Thyroid gland (tissue), 4 donors: ENCODE measurements around the gene ABCC1. TPM values are rescaled to one million over a fixed set of nuclear protein-coding genes. Genes with fewer than 3 reads are reported as not detected.

Experiments
- DNase-seq, 2 donors: peaks; one replicate each; pipeline ENCODE4 v3.0.0-alpha.2; 2019
- H3K27ac ChIP-seq, 3 donors: fragments of 200-600 bp; sonication (generic); 1 replicate in 2 of 3; 2 replicates in 1 of 3; pipeline ENCODE4 v1.5.1; 2016 to 2019; ENCODE audit warnings: mild to moderate bottlenecking in 1 of 3, moderate library complexity in 1 of 3
- H3K27me3 ChIP-seq: fragments of 200-600 bp; sonication (generic); one replicate; pipeline ENCODE4 v1.5.1; 2019
- H3K36me3 ChIP-seq, 2 donors: fragments of 200-600 bp; sonication (generic); one replicate each; pipeline ENCODE4 v1.5.1; 2016 to 2019
- H3K4me1 ChIP-seq, 2 donors: fragments of 200-600 bp; sonication (generic); one replicate each; pipeline ENCODE4 v1.5.1; 2017 to 2019
- H3K4me3 ChIP-seq, 3 donors: fragments of 200-600 bp; sonication (generic); replicated peaks in 1 of 3; 1 replicate in 2 of 3; 2 replicates in 1 of 3; pipeline ENCODE4 v1.5.1; 2016; ENCODE audit warnings: mild to moderate bottlenecking in 1 of 3
- H3K9me3 ChIP-seq: fragments of 200-600 bp; sonication (generic); one replicate; pipeline ENCODE4 v1.5.1; 2017
- POLR2A ChIP-seq, 2 donors: fragments of 450-650 bp; IDR thresholded peaks; one replicate each; pipeline ENCODE4 v1.6.1; 2017; ENCODE audit warnings: antibody characterized with exemption in 2 of 2, mild to moderate bottlenecking in 2 of 2, moderate library complexity in 1 of 2
- WGBS, 2 donors: methylation state at CpG; one replicate each; pipeline ENCODE4 v1.1.5; 2017; 5-methylcytosine and 5-hydroxymethylcytosine counted together
- intact Hi-C: fragments of 100-400 bp; cut with DNase I; formaldehyde crosslinking; loops from one replicate; pipeline ENCODE4 v1.15.1; 2023
- total RNA-seq, 4 donors: library from RNA; depleted of rRNA; stranded (reverse); fragments of >200 nt; gene quantifications; one replicate each; pipeline ENCODE4 v1.2.3, GENCODE V29; 2016
- TF ChIP-seq, protein P1 (sequence below), 6 experiments: fragments of 200-600 bp in 3 of 6; fragments of 450-650 bp in 3 of 6; sonication (generic) in 3 of 6; IDR thresholded peaks; one replicate each; pipeline ENCODE4 v1.5.1; 2016 to 2019; ENCODE audit warnings: antibody characterized with exemption in 6 of 6, mild to moderate bottlenecking in 2 of 6, inconsistent platforms in 1 of 6, moderate library complexity in 1 of 6

The ABCC1 gene
- total RNA-seq, 4 donors from 2014 or later: 42.7 to 76.7 (median 70.1) TPM

DNA sequence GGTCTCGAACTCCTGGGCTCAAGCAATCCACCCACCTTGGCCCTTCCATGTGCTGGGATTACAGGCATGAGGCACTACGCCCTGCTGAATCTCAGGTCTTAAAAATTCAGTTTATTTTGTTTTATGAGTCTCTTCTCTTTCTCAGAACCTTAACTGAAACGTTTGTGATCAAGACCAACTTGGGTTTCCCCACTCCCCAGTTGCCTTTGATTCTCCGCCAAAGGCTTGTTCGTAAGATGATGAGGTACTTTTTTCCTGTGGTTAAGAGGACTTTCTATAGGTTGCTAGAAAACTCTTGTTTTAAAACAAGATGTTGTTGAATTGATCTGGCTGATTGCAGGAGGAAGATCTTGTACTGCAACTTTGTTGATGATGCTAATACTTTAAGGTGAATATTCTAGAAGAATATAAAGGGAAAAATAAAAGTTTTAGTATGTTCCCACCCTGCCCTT lies 11.7 kb downstream of the ABCC1 start:
- intact Hi-C loops: no loop called here
- H3K4me1 ChIP-seq: peaks cover 27 to 33% of the 10 kb centered on the region in 2 donors
- H3K9me3 ChIP-seq: no peaks in the 10 kb centered on the region
- no peaks in the 10 kb centered on the region for H3K36me3 ChIP-seq
- WGBS, 2 donors: 66 to 67% methylated on average over 5 of the region's 5 CpGs
- H3K4me3 ChIP-seq: no peak overlapping the region
- DNase-seq: no peak
- TF ChIP-seq, protein P1, sequence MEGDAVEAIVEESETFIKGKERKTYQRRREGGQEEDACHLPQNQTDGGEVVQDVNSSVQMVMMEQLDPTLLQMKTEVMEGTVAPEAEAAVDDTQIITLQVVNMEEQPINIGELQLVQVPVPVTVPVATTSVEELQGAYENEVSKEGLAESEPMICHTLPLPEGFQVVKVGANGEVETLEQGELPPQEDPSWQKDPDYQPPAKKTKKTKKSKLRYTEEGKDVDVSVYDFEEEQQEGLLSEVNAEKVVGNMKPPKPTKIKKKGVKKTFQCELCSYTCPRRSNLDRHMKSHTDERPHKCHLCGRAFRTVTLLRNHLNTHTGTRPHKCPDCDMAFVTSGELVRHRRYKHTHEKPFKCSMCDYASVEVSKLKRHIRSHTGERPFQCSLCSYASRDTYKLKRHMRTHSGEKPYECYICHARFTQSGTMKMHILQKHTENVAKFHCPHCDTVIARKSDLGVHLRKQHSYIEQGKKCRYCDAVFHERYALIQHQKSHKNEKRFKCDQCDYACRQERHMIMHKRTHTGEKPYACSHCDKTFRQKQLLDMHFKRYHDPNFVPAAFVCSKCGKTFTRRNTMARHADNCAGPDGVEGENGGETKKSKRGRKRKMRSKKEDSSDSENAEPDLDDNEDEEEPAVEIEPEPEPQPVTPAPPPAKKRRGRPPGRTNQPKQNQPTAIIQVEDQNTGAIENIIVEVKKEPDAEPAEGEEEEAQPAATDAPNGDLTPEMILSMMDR (IDR thresholded peaks at IDR 0.05): no peak
- TF ChIP-seq POLR2A (IDR thresholded peaks at IDR 0.05): no peak
- H3K27ac ChIP-seq: peak overlapping the region in 2 of 3 donors; percentile 12 to 29
- H3K27me3 ChIP-seq: no peaks in the 10 kb centered on the region

GRCh38 chr16:15961571-15962090 lies 12.2 kb downstream of the ABCC1 start:
- DNase-seq: no peak
- Histone ChIP-seq H3K27me3 (no peaks in the 10 kb centered on the region), H3K27ac (peak overlapping the region in 1 of 3 donors; percentile 29), H3K9me3 (no peaks in the 10 kb centered on the region), H3K4me1 (peaks cover 30 to 39% of the 10 kb centered on the region in 2 donors), H3K4me3 (no peak overlapping the region), H3K36me3 (no peaks in the 10 kb centered on the region)
- no peak for TF ChIP-seq POLR2A (IDR thresholded peaks at IDR 0.05)
- TF ChIP-seq, protein P1 (IDR thresholded peaks at IDR 0.05): no peak
- 74 to 90% methylated on average over 4 of the region's 4 CpGs for WGBS, 2 donors
- intact Hi-C loops: no loop called here

DNA sequence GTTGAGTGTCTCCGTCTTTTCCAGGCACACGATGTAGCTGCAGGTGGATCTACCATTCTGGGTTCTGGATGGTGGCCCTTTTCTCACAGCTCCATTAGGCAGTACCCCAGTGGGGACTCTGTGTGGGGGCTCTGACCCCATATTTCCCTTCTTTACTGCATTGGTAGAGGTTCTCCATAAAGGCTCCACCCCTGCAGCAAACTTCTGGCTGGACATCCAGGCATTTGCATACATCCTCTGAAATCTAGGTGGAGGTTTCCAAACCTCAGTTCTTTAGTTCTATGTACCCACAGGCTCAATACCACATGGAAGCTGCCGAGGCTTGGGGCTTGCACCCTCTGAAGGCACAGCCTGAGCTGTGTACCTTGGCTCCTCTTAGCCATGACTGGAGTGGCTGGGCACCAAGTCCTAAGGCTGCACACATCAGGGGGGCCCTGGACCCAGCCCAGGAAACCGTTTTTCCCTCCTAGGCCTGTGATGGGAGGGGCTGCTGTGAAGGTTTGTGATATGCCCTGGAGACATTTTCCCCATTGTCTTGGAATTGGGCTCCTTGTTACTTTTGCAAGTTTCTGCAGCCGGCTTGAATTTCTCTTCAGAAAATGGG lies 14.0 kb downstream of the ABCC1 start:
- Histone ChIP-seq H3K4me1 (peaks cover 30 to 47% of the 10 kb centered on the region in 2 donors), H3K27ac (no peak overlapping the region), H3K36me3 (no peaks in the 10 kb centered on the region), H3K9me3 (no peaks in the 10 kb centered on the region), H3K4me3 (no peak overlapping the region), H3K27me3 (no peaks in the 10 kb centered on the region)
- intact Hi-C loops: no loop called here
- no peak for DNase-seq
- WGBS, 2 donors: 70 to 73% methylated on average over 5 of the region's 5 CpGs
- TF ChIP-seq, protein P1 (IDR thresholded peaks at IDR 0.05): no peak
- TF ChIP-seq POLR2A (IDR thresholded peaks at IDR 0.05): no peak

GRCh38 chr16:15966420-15966819 lies 17.0 kb downstream of the ABCC1 start:
- WGBS, 2 donors: 81 to 83% methylated on average over 5 of the region's 5 CpGs
- Histone ChIP-seq H3K36me3 (no peaks in the 10 kb centered on the region), H3K27ac (peak overlapping the region in 2 of 3 donors; percentile 15 to 44), H3K27me3 (no peaks in the 10 kb centered on the region), H3K4me3 (no peak overlapping the region), H3K4me1 (peaks cover 40 to 70% of the 10 kb centered on the region in 2 donors), H3K9me3 (no peaks in the 10 kb centered on the region)
- no peak for TF ChIP-seq POLR2A (IDR thresholded peaks at IDR 0.05)
- TF ChIP-seq, protein P1 (IDR thresholded peaks at IDR 0.05): no peak
- DNase-seq: no peak
- intact Hi-C loops: no loop called here

- DNase-seq: peak; percentile 46 to 57
- Histone ChIP-seq H3K4me3 (no peak overlapping the region), H3K9me3 (no peaks in the 10 kb centered on the region), H3K27me3 (no peaks in the 10 kb centered on the region), H3K27ac (peak overlapping the region; percentile 15 to 46 (median 44)), H3K36me3 (no peaks in the 10 kb centered on the region), H3K4me1 (peaks cover 46 to 73% of the 10 kb centered on the region in 2 donors)
- TF ChIP-seq POLR2A (IDR thresholded peaks at IDR 0.05): no peak
- TF ChIP-seq, protein P1 (IDR thresholded peaks at IDR 0.05): no peak
- 23 to 31% methylated on average over 5 of the region's 5 CpGs for WGBS, 2 donors
- intact Hi-C loops: no loop called here
Observed at GRCh38 chr16:15966836-15967546, 17.6 kb downstream of the ABCC1 start.
